B cell (primary cell): ENCODE results near the gene BTG1.

Experiments used
- CTCF ChIP-seq: fragments of 200-600 bp; IDR thresholded peaks from one replicate; pipeline ENCODE4 v1.8.0; 2022; ENCODE audit warnings: antibody characterized with exemption, mild to moderate bottlenecking
- EZH2 ChIP-seq: IDR thresholded peaks from 2 replicates; pipeline ENCODE4 v1.6.1; 2012; ENCODE audit warnings: borderline replicate concordance, low read depth, mild to moderate bottlenecking, moderate library complexity, low read length; ENCODE audit not compliant: insufficient read depth, poor library complexity, severe bottlenecking

GRCh38 chr12:92158796-92159439 is 13.3 kb upstream of the BTG1 start:
- TF ChIP-seq CTCF = no peak
- TF ChIP-seq EZH2 = no peak
